HL-60/S4 (cell line): ENCODE data around the gene STUB1.
"Not testable (repeated sequence)": the region's sequence is repeated elsewhere in the genome, so short reads cannot be mapped to it uniquely, and the experiment has no call there.

Experiments
- in situ Hi-C: fragments of 300-500 bp; cut with MboI; formaldehyde crosslinking; loops from 2 replicates; pipeline ENCODE4 v1.14.3; 2022; ENCODE audit warnings: low sequenced_read_pairs

Gene STUB1

DNA sequence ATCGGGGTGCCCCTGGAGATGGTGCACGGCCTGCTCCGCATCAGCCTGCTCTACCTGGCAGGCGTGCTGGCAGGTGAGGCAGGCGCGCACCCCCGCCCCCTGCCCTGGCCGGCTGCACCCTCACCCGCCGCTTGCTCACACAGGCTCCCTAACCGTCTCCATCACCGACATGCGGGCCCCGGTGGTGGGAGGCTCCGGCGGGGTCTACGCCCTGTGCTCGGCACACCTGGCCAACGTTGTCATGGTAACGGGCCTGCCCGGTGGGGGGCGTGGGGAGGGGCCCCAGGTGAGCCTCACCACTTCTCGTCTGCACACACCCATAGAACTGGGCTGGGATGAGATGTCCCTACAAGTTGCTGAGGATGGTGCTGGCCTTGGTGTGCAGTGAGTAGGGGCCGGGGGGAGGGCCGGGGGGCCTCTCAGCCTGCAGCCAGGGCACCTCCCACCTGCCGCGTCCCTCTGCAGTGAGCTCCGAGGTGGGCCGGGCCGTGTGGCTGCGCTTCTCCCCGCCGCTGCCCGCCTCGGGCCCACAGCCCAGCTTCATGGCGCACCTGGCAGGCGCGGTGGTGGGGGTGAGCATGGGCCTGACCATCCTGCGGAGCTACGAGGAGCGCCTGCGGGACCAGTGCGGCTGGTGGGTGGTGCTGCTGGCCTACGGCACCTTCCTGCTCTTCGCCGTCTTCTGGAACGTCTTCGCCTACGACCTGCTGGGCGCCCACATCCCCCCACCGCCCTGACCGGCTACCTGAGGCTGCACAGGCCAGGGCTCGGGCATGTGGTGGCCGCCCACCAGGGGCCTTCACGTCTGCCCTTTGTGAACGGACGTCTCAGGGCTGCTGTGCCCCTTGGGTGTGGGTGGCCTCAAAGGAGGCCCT is 2.7 kb upstream of the STUB1 start:
- in situ Hi-C loops: no loop called here

DNA sequence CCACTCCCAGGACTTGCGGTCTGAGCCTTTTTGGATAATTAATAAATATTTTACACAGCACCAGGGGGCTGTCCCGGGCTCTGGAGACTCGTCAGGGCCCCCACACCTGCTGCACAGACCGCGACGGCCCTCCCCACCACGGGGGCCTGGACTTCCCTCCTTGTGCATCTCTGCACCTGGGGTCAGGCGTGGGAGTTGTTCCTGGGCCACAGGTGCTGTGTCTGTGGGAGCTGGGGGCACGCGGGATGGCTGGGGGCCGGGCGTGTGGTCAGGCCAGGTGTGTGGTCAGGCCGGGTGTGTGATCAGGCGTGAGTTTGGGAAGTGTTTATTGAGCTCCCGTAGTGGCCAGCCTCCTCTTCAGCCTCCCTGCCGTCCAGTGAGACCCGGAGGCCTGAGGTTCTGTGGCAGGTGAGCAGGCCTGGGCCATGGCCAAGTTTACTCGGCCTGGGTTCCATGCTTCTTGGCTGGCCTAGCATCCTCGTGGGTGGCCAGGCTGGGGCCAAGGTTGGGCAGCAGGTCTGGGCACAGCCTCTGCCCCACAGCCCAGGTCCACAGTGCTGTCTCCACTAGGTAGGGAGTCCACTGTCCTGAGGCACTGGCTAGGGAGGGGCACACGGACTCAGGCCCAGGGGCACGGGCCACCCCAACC is 1.9 kb upstream of the STUB1 start:
- in situ Hi-C loops: no loop called here

- in situ Hi-C loops: no loop called here
Measured at GRCh38 chr16:678858-679813, 1.1 kb upstream of the STUB1 start.

DNA sequence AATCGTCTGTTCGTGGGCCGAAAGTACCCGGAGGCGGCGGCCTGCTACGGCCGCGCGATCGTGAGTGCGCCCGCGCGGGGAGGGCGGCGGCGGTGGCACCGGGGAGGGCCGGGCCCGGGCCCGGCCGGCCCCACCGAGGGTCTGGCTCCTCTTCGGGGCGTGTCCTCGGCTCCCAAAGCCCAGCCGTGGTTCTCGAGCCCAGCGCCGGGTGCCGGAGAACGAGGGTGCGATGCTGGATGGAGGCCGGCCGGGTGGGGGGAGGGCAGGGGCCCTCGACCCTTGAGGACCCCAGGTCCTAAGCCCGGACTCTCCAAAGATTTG is 375 bp downstream of the STUB1 start:
- in situ Hi-C loops: no loop called here

DNA sequence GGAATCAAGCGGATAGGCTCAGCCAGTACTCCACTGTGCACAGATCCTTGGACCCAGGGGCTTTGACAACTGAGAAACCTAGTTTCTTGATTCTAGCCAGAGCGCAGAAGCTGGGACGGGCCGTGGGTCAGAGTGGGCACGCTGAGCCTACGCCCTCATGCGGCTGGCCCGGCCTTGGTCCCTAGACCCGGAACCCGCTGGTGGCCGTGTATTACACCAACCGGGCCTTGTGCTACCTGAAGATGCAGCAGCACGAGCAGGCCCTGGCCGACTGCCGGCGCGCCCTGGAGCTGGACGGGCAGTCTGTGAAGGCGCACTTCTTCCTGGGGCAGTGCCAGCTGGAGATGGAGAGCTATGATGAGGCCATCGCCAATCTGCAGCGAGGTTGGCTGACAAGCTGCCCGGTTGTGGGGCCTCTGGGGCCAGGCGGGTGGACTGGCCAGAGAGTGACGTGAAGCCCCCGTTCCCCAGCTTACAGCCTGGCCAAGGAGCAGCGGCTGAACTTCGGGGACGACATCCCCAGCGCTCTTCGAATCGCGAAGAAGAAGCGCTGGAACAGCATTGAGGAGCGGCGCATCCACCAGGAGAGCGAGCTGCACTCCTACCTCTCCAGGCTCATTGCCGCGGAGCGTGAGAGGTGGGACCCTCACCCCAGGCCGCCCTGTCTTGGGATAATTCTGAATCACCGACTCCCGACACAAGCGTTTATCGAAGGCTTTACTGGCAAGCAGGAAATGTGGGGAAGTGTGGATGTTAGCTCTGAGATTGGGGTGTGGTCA is 946 bp downstream of the STUB1 start:
- in situ Hi-C loops: no loop called here

- in situ Hi-C loops: no loop called here
Measured at GRCh38 chr16:681746-682427, 1.7 kb downstream of the STUB1 start.

DNA sequence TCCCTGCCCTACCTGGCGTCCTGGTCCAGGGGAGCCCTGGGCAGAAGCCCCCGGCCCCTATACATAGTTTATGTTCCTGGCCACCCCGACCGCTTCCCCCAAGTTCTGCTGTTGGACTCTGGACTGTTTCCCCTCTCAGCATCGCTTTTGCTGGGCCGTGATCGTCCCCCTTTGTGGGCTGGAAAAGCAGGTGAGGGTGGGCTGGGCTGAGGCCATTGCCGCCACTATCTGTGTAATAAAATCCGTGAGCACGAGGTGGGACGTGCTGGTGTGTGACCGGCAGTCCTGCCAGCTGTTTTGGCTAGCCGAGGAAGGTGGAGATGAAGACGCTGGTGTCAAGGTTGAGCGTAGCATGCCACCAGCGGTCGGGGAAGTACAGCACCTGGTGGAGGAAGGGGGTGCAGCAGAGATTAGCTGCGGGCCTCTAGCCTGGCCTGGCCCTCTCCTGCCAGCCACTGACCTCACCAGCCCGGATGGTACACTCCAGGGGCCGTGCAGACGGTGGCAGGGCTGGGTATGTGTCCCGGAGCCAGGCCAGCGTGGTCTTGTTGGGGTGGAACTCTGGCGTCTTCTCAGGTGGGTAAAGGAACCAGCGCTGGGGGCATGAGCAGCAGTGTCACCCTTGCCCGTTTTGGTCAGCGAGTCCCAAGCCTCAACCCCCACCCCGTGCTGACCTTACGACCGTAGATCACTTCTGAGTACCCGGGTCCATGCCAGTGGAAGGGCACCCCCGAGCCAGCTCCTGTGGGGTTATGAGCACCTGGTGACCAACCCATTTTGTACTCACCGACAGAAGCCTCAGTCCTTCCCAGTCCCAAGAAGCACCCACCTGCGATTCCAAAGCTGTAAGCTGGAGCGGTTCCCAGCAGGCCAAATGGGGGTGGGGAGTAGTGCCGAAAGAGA is 2.5 kb downstream of the STUB1 start:
- in situ Hi-C loops: no loop called here

DNA sequence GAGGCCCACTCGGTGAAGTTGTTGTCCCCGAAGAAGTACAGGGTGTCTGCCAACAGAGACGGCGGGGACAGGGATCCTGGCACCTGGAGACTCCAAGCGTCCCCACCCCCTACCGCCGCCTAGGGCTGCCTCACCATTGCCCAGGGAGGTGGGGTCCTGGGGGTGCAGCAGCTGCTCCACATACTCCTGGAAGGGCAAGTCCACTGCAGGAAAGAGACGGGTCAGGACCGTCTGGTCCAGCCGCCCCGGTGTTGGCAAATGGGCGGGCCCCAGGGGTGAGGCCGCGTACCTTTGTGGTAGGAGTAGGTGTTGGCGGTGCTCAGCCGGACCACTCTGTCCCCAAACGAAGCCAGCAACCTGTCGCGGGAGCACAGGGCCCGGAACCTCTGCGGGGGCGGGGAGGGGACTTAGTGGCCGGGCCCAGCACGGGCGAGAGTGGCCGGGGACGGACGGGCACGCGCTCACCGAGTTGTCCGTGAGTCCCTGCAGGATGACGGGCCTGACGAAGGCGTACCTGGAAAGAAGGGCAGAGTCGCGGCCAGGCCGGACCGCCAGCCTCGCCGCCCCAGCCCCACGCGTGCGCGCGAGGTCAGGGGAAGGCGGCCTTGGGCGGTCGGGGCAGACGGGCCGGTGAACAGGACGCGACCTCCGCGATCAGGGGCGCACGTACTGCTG is 3.3 kb downstream of the STUB1 start:
- in situ Hi-C loops: no loop called here

DNA sequence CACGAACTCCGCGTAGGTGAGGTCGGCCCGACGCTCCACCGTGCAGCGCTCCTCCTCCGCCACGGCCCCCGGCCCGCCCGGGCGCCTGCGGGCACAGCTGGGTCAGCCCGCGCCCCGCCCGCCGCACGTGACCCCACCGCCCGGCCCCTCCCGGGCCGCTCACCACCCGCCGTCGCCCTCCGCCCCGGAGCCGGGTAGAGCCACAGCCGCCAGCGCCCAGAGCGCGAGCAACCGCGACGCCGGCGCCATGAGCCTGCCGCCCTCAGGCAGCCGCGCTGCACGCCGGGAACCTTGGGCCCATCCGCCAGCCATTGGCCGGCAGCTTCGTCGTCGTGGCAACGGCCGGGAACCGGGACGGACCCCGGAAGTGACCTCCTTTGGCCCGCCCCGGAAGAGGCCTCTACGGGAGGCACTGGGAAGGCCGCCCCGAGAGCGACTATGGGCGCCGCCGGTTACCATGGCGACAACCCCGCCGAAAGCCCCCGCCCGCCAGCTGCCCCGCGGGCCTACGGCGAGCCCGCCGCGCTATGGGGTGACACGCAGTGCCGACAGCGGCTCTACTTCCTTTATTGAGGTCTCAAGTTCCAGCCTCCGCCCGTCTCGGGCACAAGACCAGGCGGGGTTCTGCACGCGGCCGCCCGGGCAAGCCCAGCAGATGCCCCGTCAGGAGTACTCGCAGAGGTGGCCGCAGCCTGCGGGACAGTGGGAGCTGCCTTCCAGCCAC is 4.0 kb downstream of the STUB1 start, which contains the start of gene JMJD8:
Gene JMJD8, minus strand, starts transcription at position 264 of the 724 bp plus-strand sequence. Its CDS starts 15 bp downstream, at position 249.
- in situ Hi-C loops: no loop called here

GRCh38 chr16:684961-685696 is 4.9 kb downstream of the STUB1 start:
- in situ Hi-C loops: no loop called here

DNA sequence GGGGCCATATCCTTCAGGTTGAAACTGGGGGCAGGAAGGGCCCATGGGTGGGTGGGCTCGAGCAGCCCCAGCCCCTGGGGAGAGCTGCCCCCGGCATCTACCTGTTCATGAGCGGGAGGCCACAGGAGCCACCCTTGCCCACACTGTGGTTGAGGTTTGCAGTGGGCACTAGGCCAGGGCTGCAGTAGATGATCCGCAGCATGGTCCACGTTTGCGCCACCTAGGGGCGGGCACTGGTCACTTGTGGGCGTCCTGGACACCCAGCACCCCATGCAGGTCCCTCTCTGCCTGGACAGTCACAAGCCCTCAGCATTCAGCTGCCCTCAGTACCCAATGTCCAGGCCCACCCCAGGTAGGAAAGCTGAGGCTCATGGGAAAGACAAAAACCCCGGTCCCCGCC is 5.8 kb downstream of the STUB1 start:
- in situ Hi-C loops: no loop called here

- in situ Hi-C loops: no loop called here
Measured at GRCh38 chr16:686459-687260, 6.5 kb downstream of the STUB1 start.

GRCh38 chr16:687499-687898 is 7.3 kb downstream of the STUB1 start:
- in situ Hi-C loops: no loop called here

- in situ Hi-C loops: no loop called here
Measured at GRCh38 chr16:689175-689897, 9.1 kb downstream of the STUB1 start.

DNA sequence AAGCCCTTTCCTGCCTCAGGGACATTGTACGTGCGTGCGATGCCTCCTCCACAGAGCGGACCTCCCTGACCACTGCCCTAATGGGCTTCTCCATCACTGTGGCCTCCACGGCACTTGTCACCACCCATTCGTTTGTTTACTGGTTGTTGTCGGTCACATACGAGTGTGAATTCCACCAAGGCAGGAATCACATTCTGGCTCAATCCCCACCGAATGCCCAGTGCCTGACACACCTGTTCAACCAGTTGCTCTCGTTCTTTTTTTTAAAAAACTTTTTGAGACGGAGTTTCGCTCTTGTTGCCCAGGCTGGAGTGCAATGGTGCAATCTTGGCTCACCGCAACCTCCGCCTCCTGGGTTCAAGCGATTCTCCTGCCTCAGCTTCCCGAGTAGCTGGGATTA is 11.0 kb downstream of the STUB1 start:
- in situ Hi-C loops: not testable (repeated sequence)
